Right atrium auricular region (tissue), 2 donors: ENCODE data around the gene POLD4. TPM values are rescaled to one million over a fixed set of nuclear protein-coding genes. Genes with fewer than 3 reads are reported as not detected.
A peak's percentile ranks its signal among the peaks of the same experiment; 100 is the strongest.
"Not testable (repeated sequence)": the region's sequence is repeated elsewhere in the genome, so short reads cannot be mapped to it uniquely, and the experiment has no call there.

ENCODE experiments used
- DNase-seq: peaks from one replicate; pipeline ENCODE4 v3.0.0-alpha.2; 2019; ENCODE audit warnings: low spot score
- H3K27ac ChIP-seq, 2 donors: fragments of 200-600 bp; sonication (generic); 1 replicate in 1 of 2; 2 replicates in 1 of 2; pipeline ENCODE4 v1.5.1; 2016 to 2019
- H3K27me3 ChIP-seq, 2 donors: fragments of 200-600 bp; sonication (generic); one replicate each; pipeline versions ENCODE4 v1.5.1 to v1.6.0; 2017 to 2019
- H3K36me3 ChIP-seq: fragments of 200-600 bp; sonication (generic); one replicate; pipeline ENCODE4 v1.5.1; 2016
- H3K4me1 ChIP-seq, 2 donors: fragments of 200-600 bp; sonication (generic); one replicate each; pipeline versions ENCODE4 v1.5.1 to v1.6.0; 2017 to 2019
- H3K4me3 ChIP-seq, 2 donors: fragments of 200-600 bp; sonication (generic); 1 replicate in 1 of 2; 2 replicates in 1 of 2; pipeline ENCODE4 v1.5.1; 2017 to 2019; ENCODE audit warnings: mild to moderate bottlenecking in 1 of 2, moderate library complexity in 1 of 2
- H3K9me3 ChIP-seq, 2 donors: fragments of 200-600 bp; sonication (generic); one replicate each; pipeline ENCODE4 v1.5.1; 2019
- CTCF ChIP-seq, 2 donors: fragments of 200-600 bp; sonication (generic); IDR thresholded peaks; one replicate each; pipeline ENCODE4 v1.5.1; 2019; ENCODE audit warnings: antibody characterized with exemption in 2 of 2
- total RNA-seq, 2 donors: library from RNA; depleted of rRNA; stranded (reverse); fragments of >200 nt; gene quantifications; one replicate each; pipeline ENCODE4 v1.1.0, GENCODE V29; 2016

POLD4 gene
- total RNA-seq, 2 donors from 2014 or later, result 115 to 136 TPM

DNA sequence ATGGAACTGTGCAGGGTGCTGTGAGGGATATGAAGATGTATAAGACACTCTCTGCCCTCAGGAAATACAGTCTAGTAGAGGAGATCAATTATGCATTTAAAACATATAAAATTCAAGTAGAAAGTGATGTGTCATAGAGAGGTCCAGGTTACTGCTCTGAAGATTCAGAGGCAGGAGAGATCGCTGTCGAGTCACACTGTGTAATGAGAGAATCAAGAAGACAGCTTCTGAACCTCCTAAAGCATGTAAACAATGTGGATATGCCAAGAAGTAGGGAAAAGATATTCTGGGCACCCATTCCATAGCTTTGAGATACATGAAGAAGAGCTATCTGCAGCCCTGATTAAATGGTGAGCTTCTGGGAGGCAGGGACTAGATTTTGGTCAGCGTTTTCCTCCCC, 33.3 kb downstream of the POLD4 start:
- TF ChIP-seq CTCF (IDR thresholded peaks at IDR 0.05), result no peak
- Histone ChIP-seq H3K36me3 (no peaks in the 10 kb centered on the region), H3K27ac (no peak overlapping the region), H3K9me3 (no peaks in the 10 kb centered on the region), H3K4me1 (peaks cover 0 to 19% of the 10 kb centered on the region in 2 donors), H3K4me3 (no peak overlapping the region), H3K27me3 (no peaks in the 10 kb centered on the region)
- no peak for DNase-seq

DNA sequence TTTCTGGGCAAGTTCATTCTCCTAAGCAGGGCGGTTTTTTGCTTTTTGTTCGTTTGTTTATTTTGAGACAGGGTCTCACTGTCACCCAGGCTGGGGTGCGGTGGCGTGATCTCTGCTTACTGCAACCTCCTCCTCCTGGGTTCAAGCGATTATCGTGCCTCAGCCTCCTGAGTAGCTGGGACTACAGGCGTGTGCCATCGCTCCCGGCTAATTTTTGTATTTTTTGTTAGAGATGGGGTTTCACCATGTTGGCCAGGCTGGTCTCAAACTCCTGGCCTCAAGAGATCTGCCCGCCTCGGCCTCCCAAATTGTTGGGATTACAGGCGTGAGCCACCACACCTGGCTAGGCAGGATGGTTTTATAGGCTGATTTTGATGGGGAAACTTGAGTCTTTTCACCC, 34.5 kb downstream of the POLD4 start:
- H3K9me3 ChIP-seq, H3K36me3 ChIP-seq, DNase-seq, H3K27me3 ChIP-seq, H3K27ac ChIP-seq: not testable (repeated sequence)
- Histone ChIP-seq H3K4me1 (peaks cover 0 to 19% of the 10 kb centered on the region in 2 donors), H3K4me3 (peak overlapping the region in 1 of 2 donors; percentile 93)

- Histone ChIP-seq H3K4me1 (peaks cover 0 to 19% of the 10 kb centered on the region in 2 donors), H3K27ac (peak overlapping the region; percentile 95 to 98), H3K4me3 (peak overlapping the region; percentile 89 to 93), H3K27me3 (no peaks in the 10 kb centered on the region), H3K36me3 (no peaks in the 10 kb centered on the region), H3K9me3 (no peaks in the 10 kb centered on the region)
- no peak for TF ChIP-seq CTCF (IDR thresholded peaks at IDR 0.05)
- DNase-seq, result no peak
Observed at GRCh38 chr11:67317888-67318555, 35.3 kb downstream of the POLD4 start.

GRCh38 chr11:67317205-67317887, 36.0 kb downstream of the POLD4 start:
- TF ChIP-seq CTCF (IDR thresholded peaks at IDR 0.05), result peak; percentile 80 to 96
- Histone ChIP-seq H3K9me3 (no peaks in the 10 kb centered on the region), H3K4me3 (peak overlapping the region; percentile 89 to 93), H3K36me3 (no peaks in the 10 kb centered on the region), H3K27ac (peak overlapping the region; percentile 95 to 98), H3K27me3 (no peaks in the 10 kb centered on the region), H3K4me1 (peaks cover 0 to 19% of the 10 kb centered on the region in 2 donors)
- peak; percentile 96 for DNase-seq

GRCh38 chr11:67316882-67317204, 36.5 kb downstream of the POLD4 start:
- peaks cover 0 to 19% of the 10 kb centered on the region in 2 donors for H3K4me1 ChIP-seq
- no peaks in the 10 kb centered on the region for H3K9me3 ChIP-seq
- TF ChIP-seq CTCF (IDR thresholded peaks at IDR 0.05), result no peak
- peak overlapping the region; percentile 95 to 98 for H3K27ac ChIP-seq
- H3K36me3 ChIP-seq, result no peaks in the 10 kb centered on the region
- H3K4me3 ChIP-seq, result peak overlapping the region; percentile 89 to 93
- DNase-seq, result no peak
- no peaks in the 10 kb centered on the region for H3K27me3 ChIP-seq

- no peak for DNase-seq
- Histone ChIP-seq H3K27ac (no peak overlapping the region), H3K36me3 (no peaks in the 10 kb centered on the region), H3K4me1 (peaks cover 0 to 19% of the 10 kb centered on the region in 2 donors), H3K27me3 (no peaks in the 10 kb centered on the region), H3K9me3 (no peaks in the 10 kb centered on the region), H3K4me3 (no peak overlapping the region)
- TF ChIP-seq CTCF (IDR thresholded peaks at IDR 0.05), result no peak
Observed at GRCh38 chr11:67315325-67315909, 37.9 kb downstream of the POLD4 start.
